Activated CD8-positive, alpha-beta memory T cell treated with anti-CD3 and anti-CD28 coated beads for 4 hours (primary cell): ENCODE results near the gene LMF2.
"Not testable (repeated sequence)": the region's sequence is repeated elsewhere in the genome, so short reads cannot be mapped to it uniquely, and the experiment has no call there.

Experiments used
- DNase-seq, 2 donors: peaks; one replicate each; pipeline ENCODE4 v3.0.0-alpha.2; 2020; ENCODE audit warnings: low read depth in 2 of 2

The LMF2 gene

GRCh38 chr22:50507421-50507990, at the start of gene LMF2:
LMF2 (minus strand) TSS chr22:50507702; CDS start chr22:50507675, 27 bp downstream.
- peak; percentile 85 to 88 for DNase-seq

- no peak for DNase-seq
These were observed 49.2 kb upstream of the LMF2 start for GRCh38 chr22:50556703-50557102.

- no peak for DNase-seq
These were observed 45.8 kb upstream of the LMF2 start for GRCh38 chr22:50553310-50553709.

- DNase-seq: no peak
These were observed 43.8 kb upstream of the LMF2 start for GRCh38 chr22:50551160-50551752.

- DNase-seq: no peak
These were observed 42.9 kb upstream of the LMF2 start for GRCh38 chr22:50550395-50550794.

- no peak for DNase-seq
These were observed 41.7 kb upstream of the LMF2 start for GRCh38 chr22:50548921-50549790.

GRCh38 chr22:50548040-50548920, 40.8 kb upstream of the LMF2 start:
- DNase-seq: no peak

- no peak for DNase-seq
These were observed 39.9 kb upstream of the LMF2 start for GRCh38 chr22:50547263-50547985.

GRCh38 chr22:50546326-50547262, 39.1 kb upstream of the LMF2 start:
- DNase-seq: no peak

- DNase-seq: no peak
These were observed 38.2 kb upstream of the LMF2 start, which contains the start of gene KLHDC7B for GRCh38 chr22:50545522-50546325. KLHDC7B (plus strand) TSS chr22:50545899; CDS start chr22:50546244, 345 bp downstream.

- no peak for DNase-seq
These were observed 37.3 kb upstream of the LMF2 start for GRCh38 chr22:50544746-50545253.

GRCh38 chr22:50544078-50544745, 36.7 kb upstream of the LMF2 start:
- DNase-seq: peak; percentile 69 to 70

- DNase-seq: no peak
These were observed 35.0 kb upstream of the LMF2 start for GRCh38 chr22:50542416-50542927.

- not testable (repeated sequence) for DNase-seq
These were observed 34.1 kb upstream of the LMF2 start for GRCh38 chr22:50541667-50542026.

GRCh38 chr22:50540381-50540780, 32.9 kb upstream of the LMF2 start:
- DNase-seq: no peak

GRCh38 chr22:50537765-50538164, 30.3 kb upstream of the LMF2 start:
- DNase-seq: no peak

- no peak for DNase-seq
These were observed 28.7 kb upstream of the LMF2 start for GRCh38 chr22:50536226-50536625.

GRCh38 chr22:50535113-50535512, 27.6 kb upstream of the LMF2 start:
- no peak for DNase-seq
